Measurements from ENCODE around the gene ELAVL1.

GRCh38 chr19:8042900-8043299 lies 37.5 kb upstream of the ELAVL1 start:
- TF ChIP-seq CTCF (IDR thresholded peaks at IDR 0.05; ENCODE audit: poor library complexity, severe bottlenecking), result no peak
- no peak for TF ChIP-seq EP300 (conservative IDR thresholded peaks at IDR 0.05; ENCODE audit: poor library complexity, severe bottlenecking)
- no peak for TF ChIP-seq EZH2 (IDR thresholded peaks at IDR 0.05; ENCODE audit: borderline replicate concordance, insufficient read depth, low read length, poor library complexity, severe bottlenecking)
- TF ChIP-seq REST (IDR thresholded peaks at IDR 0.05; ENCODE audit: borderline replicate concordance), result no peak
- no peak for TF ChIP-seq MXI1 (conservative IDR thresholded peaks at IDR 0.05; ENCODE audit: poor library complexity, severe bottlenecking)
- no peak for TF ChIP-seq SMC3 (conservative IDR thresholded peaks at IDR 0.05; ENCODE audit: poor library complexity)
- TF ChIP-seq TAF1 (IDR thresholded peaks at IDR 0.05; ENCODE audit: low read depth), result no peak
- no peak for TF ChIP-seq POLR2AphosphoS5 (IDR thresholded peaks at IDR 0.05)
- no peak for TF ChIP-seq RAD21 (conservative IDR thresholded peaks at IDR 0.05)

All from neural cell (in vitro differentiated cells).